BLaER1 treated with 17β-estradiol and CSF1 and Interleukin-3, amounts not matched to agents 10 nM and 100 nM (cell line): ENCODE measurements around the gene NDUFS8.

Source experiments
- H3K27ac ChIP-seq, 11 experiments: shearing (Covaris generic); formaldehyde crosslinking; 2 replicates each; pipeline ENCODE4 v1.8.1; 2022
- H3K27me3 ChIP-seq, 11 experiments: shearing (Covaris generic); formaldehyde crosslinking; 2 replicates each; pipeline ENCODE4 v1.8.1; 2022
- H3K36me3 ChIP-seq, 11 experiments: shearing (Covaris generic); formaldehyde crosslinking; 2 replicates each; pipeline ENCODE4 v1.8.1; 2022
- H3K4me1 ChIP-seq, 10 experiments: shearing (Covaris generic); formaldehyde crosslinking; 2 replicates each; pipeline ENCODE4 v1.8.1; 2022
- H3K4me2 ChIP-seq, 11 experiments: shearing (Covaris generic); formaldehyde crosslinking; 2 replicates each; pipeline ENCODE4 v1.8.1; 2022
- H3K4me3 ChIP-seq, 10 experiments: shearing (Covaris generic); formaldehyde crosslinking; 2 replicates each; pipeline ENCODE4 v1.8.1; 2022
- H3K9ac ChIP-seq, 11 experiments: shearing (Covaris generic); formaldehyde crosslinking; 2 replicates each; pipeline ENCODE4 v1.8.1; 2022
- H3K9me3 ChIP-seq, 11 experiments: shearing (Covaris generic); formaldehyde crosslinking; replicated peaks in 1 of 11; 2 replicates each; pipeline ENCODE4 v1.8.1; 2022
- H4K20me1 ChIP-seq, 11 experiments: shearing (Covaris generic); formaldehyde crosslinking; 2 replicates each; pipeline ENCODE4 v1.8.1; 2022
- Cebpa-rat ChIP-seq, 11 experiments: shearing (Covaris generic); IDR thresholded peaks; 2 replicates each; pipeline ENCODE4 v1.8.1; 2022

NDUFS8 gene

GRCh38 chr11:68036717-68037239 lies 6.3 kb downstream of the NDUFS8 start:
- peak overlapping the region; percentile 73 to 92 (median 88) for H3K27ac ChIP-seq
- peak overlapping the region; percentile 93 to 100 (median 98) for H3K4me2 ChIP-seq
- TF ChIP-seq Cebpa-rat (IDR thresholded peaks at IDR 0.05), result no peak
- H3K9me3 ChIP-seq, result no peaks in the 10 kb centered on the region
- H3K4me3 ChIP-seq, result peak overlapping the region in 4 of 10 experiments; percentile 6 to 43 (median 31); a peak in 4 of 20 replicates
- peaks cover 64 to 79% (median 69%) of the 10 kb centered on the region in 10 experiments for H3K4me1 ChIP-seq
- peak overlapping the region; percentile 57 to 89 (median 84) for H3K9ac ChIP-seq
- H3K36me3 ChIP-seq, result peaks cover 22 to 55% (median 29%) of the 10 kb centered on the region in 11 experiments
- peaks cover 8 to 15% (median 13%) of the 10 kb centered on the region in 11 experiments; a peak in 18 of 22 replicates for H4K20me1 ChIP-seq
- no peaks in the 10 kb centered on the region for H3K27me3 ChIP-seq

GRCh38 chr11:68037411-68038225 lies 7.1 kb downstream of the NDUFS8 start:
- peak overlapping the region; percentile 79 to 92 (median 88) for H3K27ac ChIP-seq
- peak overlapping the region in 4 of 10 experiments; percentile 79 to 94 (median 90); a peak in 4 of 20 replicates for H3K4me3 ChIP-seq
- peaks cover 16 to 24% (median 22%) of the 10 kb centered on the region in 11 experiments for H4K20me1 ChIP-seq
- TF ChIP-seq Cebpa-rat (IDR thresholded peaks at IDR 0.05), result no peak
- H3K9ac ChIP-seq, result peak overlapping the region; percentile 79 to 90 (median 86); a peak in 21 of 22 replicates
- no peaks in the 10 kb centered on the region for H3K9me3 ChIP-seq
- H3K27me3 ChIP-seq, result no peaks in the 10 kb centered on the region
- H3K4me2 ChIP-seq, result peak overlapping the region; percentile 93 to 100 (median 98)
- H3K4me1 ChIP-seq, result peaks cover 67 to 79% (median 72%) of the 10 kb centered on the region in 10 experiments
- H3K36me3 ChIP-seq, result peaks cover 24 to 56% (median 32%) of the 10 kb centered on the region in 11 experiments

- Histone ChIP-seq H3K27ac (peak overlapping the region; percentile 70 to 92 (median 88)), H4K20me1 (peaks cover 23 to 30% (median 28%) of the 10 kb centered on the region in 11 experiments), H3K4me2 (peak overlapping the region; percentile 93 to 100 (median 98)), H3K9me3 (no peaks in the 10 kb centered on the region), H3K9ac (peak overlapping the region; percentile 79 to 90 (median 86)), H3K36me3 (peaks cover 24 to 56% (median 32%) of the 10 kb centered on the region in 11 experiments), H3K4me1 (peaks cover 73 to 84% (median 77%) of the 10 kb centered on the region in 10 experiments), H3K27me3 (no peaks in the 10 kb centered on the region), H3K4me3 (peak overlapping the region; percentile 67 to 94 (median 77))
- TF ChIP-seq Cebpa-rat (IDR thresholded peaks at IDR 0.05), result no peak
These were observed 7.8 kb downstream of the NDUFS8 start for GRCh38 chr11:68038226-68038717.

- Histone ChIP-seq H3K9me3 (no peaks in the 10 kb centered on the region), H3K27me3 (no peaks in the 10 kb centered on the region), H3K9ac (peak within 1 kb of the TSS; percentile 79 to 90 (median 86)), H3K4me2 (peak within 1 kb of the TSS; percentile 93 to 100 (median 98)), H3K4me3 (peak within 1 kb of the TSS; percentile 67 to 94 (median 77)), H3K4me1 (peaks cover 73 to 91% (median 80%) of the 10 kb centered on the region in 10 experiments), H3K27ac (peak within 1 kb of the TSS; percentile 70 to 92 (median 88)), H3K36me3 (peaks cover 24 to 56% (median 32%) of the 10 kb centered on the region in 11 experiments), H4K20me1 (peaks cover 24 to 37% (median 34%) of the 10 kb centered on the region in 11 experiments)
- no peak for TF ChIP-seq Cebpa-rat (IDR thresholded peaks at IDR 0.05)
These were observed 8.4 kb downstream of the NDUFS8 start, which contains the start of gene TCIRG1 for GRCh38 chr11:68038718-68039525. Gene TCIRG1 (plus strand): TSS chr11:68039025. CDS start chr11:68041272, 2,247 bp downstream.

GRCh38 chr11:68039526-68040086 lies 9.1 kb downstream of the NDUFS8 start:
- Histone ChIP-seq H4K20me1 (peaks cover 24 to 43% (median 41%) of the 10 kb centered on the region in 11 experiments), H3K9me3 (no peaks in the 10 kb centered on the region), H3K27me3 (no peaks in the 10 kb centered on the region), H3K4me3 (peak overlapping the region; percentile 67 to 94 (median 77)), H3K36me3 (peaks cover 25 to 57% (median 33%) of the 10 kb centered on the region in 11 experiments), H3K4me1 (peaks cover 66 to 95% (median 86%) of the 10 kb centered on the region in 10 experiments), H3K4me2 (peak overlapping the region; percentile 93 to 100 (median 98)), H3K27ac (peak overlapping the region; percentile 70 to 92 (median 88)), H3K9ac (peak overlapping the region; percentile 79 to 90 (median 86))
- TF ChIP-seq Cebpa-rat (IDR thresholded peaks at IDR 0.05), result no peak

- peak overlapping the region; percentile 70 to 92 (median 88) for H3K27ac ChIP-seq
These were observed 9.8 kb downstream of the NDUFS8 start for GRCh38 chr11:68040101-68040956.

GRCh38 chr11:68040957-68041591 lies 10.6 kb downstream of the NDUFS8 start:
- no peak for TF ChIP-seq Cebpa-rat (IDR thresholded peaks at IDR 0.05)

More at GRCh38 chr11:68040101-68040956, 9.8 kb downstream of the NDUFS8 start:
- TF ChIP-seq Cebpa-rat (IDR thresholded peaks at IDR 0.05), result peak in 4 of 11 experiments; percentile 29 to 85 (median 52); a peak in 6 of 22 replicates
- Histone ChIP-seq H3K4me2 (peak overlapping the region; percentile 93 to 100 (median 98)), H4K20me1 (peaks cover 24 to 51% (median 46%) of the 10 kb centered on the region in 11 experiments), H3K4me1 (peaks cover 58 to 92% (median 87%) of the 10 kb centered on the region in 10 experiments), H3K36me3 (peaks cover 31 to 57% (median 40%) of the 10 kb centered on the region in 11 experiments), H3K9me3 (no peaks in the 10 kb centered on the region), H3K9ac (peak overlapping the region; percentile 79 to 90 (median 86)), H3K27me3 (no peaks in the 10 kb centered on the region), H3K4me3 (peak overlapping the region; percentile 67 to 94 (median 77))

More at GRCh38 chr11:68040957-68041591, 10.6 kb downstream of the NDUFS8 start:
- Histone ChIP-seq H3K4me3 (peak overlapping the region; percentile 67 to 94 (median 77)), H3K4me2 (peak overlapping the region; percentile 93 to 100 (median 98)), H3K4me1 (peaks cover 51 to 87% (median 80%) of the 10 kb centered on the region in 10 experiments), H3K36me3 (peaks cover 39 to 58% (median 48%) of the 10 kb centered on the region in 11 experiments), H3K27me3 (no peaks in the 10 kb centered on the region), H3K9ac (peak overlapping the region; percentile 79 to 90 (median 86)), H3K27ac (peak overlapping the region; percentile 70 to 92 (median 88)), H4K20me1 (peaks cover 24 to 58% (median 53%) of the 10 kb centered on the region in 11 experiments), H3K9me3 (no peaks in the 10 kb centered on the region)
